Spinal cord (tissue), 10 donors: ENCODE data around the gene OR4D11. TPM values are rescaled to one million over a fixed set of nuclear protein-coding genes. Genes with fewer than 3 reads are reported as not detected.
A peak's percentile ranks its signal among the peaks of the same experiment; 100 is the strongest.

Source experiments
- DNase-seq, 6 donors: peaks; one replicate each; pipeline versions ENCODE4 v3.0.0 to v3.0.0-alpha.2; 2013 to 2015; ENCODE audit warnings: low spot score in 6 of 6, low read depth in 4 of 6
- H3K27ac ChIP-seq: one replicate; pipeline ENCODE4 v1.5.1; 2013; ENCODE audit warnings: low read depth, low read length, control low read depth
- H3K27me3 ChIP-seq: one replicate; pipeline ENCODE4 v1.6.1; 2013; ENCODE audit warnings: low read length; ENCODE audit not compliant: control insufficient read depth, insufficient read depth
- H3K36me3 ChIP-seq: one replicate; pipeline ENCODE4 v1.6.1; 2013; ENCODE audit warnings: low read length; ENCODE audit not compliant: control insufficient read depth, insufficient read depth
- H3K4me1 ChIP-seq: one replicate; pipeline ENCODE4 v1.6.1; 2013; ENCODE audit warnings: low read length; ENCODE audit not compliant: control insufficient read depth, insufficient read depth
- H3K4me3 ChIP-seq: one replicate; pipeline ENCODE4 v1.5.1; 2013; ENCODE audit warnings: low read depth, low read length, control low read depth
- H3K9me3 ChIP-seq: one replicate; pipeline ENCODE4 v1.6.1; 2013; ENCODE audit warnings: low read length; ENCODE audit not compliant: control insufficient read depth, insufficient read depth
- WGBS: methylation state at CpG from one replicate; pipeline ENCODE4 v1.1.5; 2013; ENCODE audit warnings: missing lambda C conversion rate; ENCODE audit not compliant: insufficient coverage; 5-methylcytosine and 5-hydroxymethylcytosine counted together
- long read RNA-seq, 4 donors: transcript quantifications; one replicate each; lab custom pipeline, GENCODE V29; 2026
- polyA plus RNA-seq, 2 donors: library from polyadenylated mRNA; unstranded; fragments of 120-200 nt; gene quantifications; one replicate each; pipeline ENCODE4 v1.2.1, GENCODE V29; 2013; ENCODE audit not compliant: insufficient read length in 2 of 2
- total RNA-seq, 2 donors: library from RNA; depleted of rRNA in 1 of 2; stranded (reverse); fragments of 120-200 nt in 1 of 2; fragments of >200 nt in 1 of 2; gene quantifications; one replicate each; pipeline versions ENCODE4 v1.2.3 to v1.2.4, GENCODE V29; 2013 to 2014
- donor health status: healthy.

OR4D11 gene
- total RNA-seq (not detected), polyA plus RNA-seq (not detected)
- long read RNA-seq, donor 1, result 0 reads
- long read RNA-seq, donor 2, result 0 reads
- long read RNA-seq, donor 3, result 0 reads
- long read RNA-seq, donor 4, result 0 reads

GRCh38 chr11:59503276-59503675, at the start of gene OR4D11:
Gene OR4D11 (plus strand): TSS chr11:59503576. CDS start chr11:59503576, 0 bp downstream.
- no peak within 1 kb of the TSS for H3K4me3 ChIP-seq
- no peaks in the 10 kb centered on the region for H3K36me3 ChIP-seq
- DNase-seq, result no peak
- no peaks in the 10 kb centered on the region for H3K4me1 ChIP-seq
- H3K27ac ChIP-seq, result no peak within 1 kb of the TSS
- no peaks in the 10 kb centered on the region for H3K27me3 ChIP-seq
- H3K9me3 ChIP-seq, result no peaks in the 10 kb centered on the region

DNA sequence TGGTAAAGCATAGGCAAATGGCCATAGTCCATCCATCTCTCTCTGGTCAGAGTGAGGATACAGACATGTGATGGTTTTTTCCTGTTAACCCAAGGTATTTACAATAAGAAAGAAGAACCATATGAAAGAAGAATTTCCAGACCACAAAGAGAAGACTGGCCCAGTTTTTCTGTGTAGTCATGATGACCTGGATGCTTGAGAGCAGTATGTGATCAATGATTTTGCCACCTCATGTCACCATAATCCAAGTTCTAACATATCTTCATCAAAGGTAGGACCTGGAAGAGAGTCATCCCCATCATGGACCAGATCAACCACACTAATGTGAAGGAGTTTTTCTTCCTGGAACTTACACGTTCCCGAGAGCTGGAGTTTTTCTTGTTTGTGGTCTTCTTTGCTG, 46.7 kb upstream of the OR4D11 start, which contains the start of gene OR4D6:
TSS of gene OR4D6 (plus strand) at position 301 of the 400 bp plus-strand sequence. CDS start at position 301, 0 bp downstream.
- no peak for DNase-seq
- no peak within 1 kb of the TSS for H3K4me3 ChIP-seq
- no peaks in the 10 kb centered on the region for H3K9me3 ChIP-seq
- WGBS, result no CpG with 5 or more reads among the region's 2 CpGs
- H3K27me3 ChIP-seq, result no peaks in the 10 kb centered on the region
- H3K4me1 ChIP-seq, result no peaks in the 10 kb centered on the region
- H3K36me3 ChIP-seq, result no peaks in the 10 kb centered on the region
- no peak within 1 kb of the TSS for H3K27ac ChIP-seq

DNA sequence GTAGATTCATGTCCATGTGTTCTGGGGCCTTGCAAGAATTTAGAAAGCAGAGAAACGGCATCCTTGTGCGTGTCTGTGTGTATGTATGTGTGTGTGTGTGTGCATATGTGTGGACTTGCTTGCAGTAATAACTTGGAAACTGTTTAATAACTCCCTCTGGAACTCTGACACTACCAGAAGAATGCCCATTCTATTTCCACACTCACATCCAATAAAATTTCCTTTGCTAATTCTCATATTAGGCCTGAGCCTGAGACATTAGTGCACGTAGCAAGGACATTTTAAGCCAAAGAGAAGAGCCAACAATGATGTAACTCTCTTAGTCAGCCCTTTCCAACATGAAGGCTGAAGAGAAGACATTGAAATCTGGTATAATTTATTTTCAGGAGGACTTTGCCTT, 43.5 kb upstream of the OR4D11 start:
- Histone ChIP-seq H3K4me3 (no peak overlapping the region), H3K36me3 (no peaks in the 10 kb centered on the region), H3K27ac (no peak overlapping the region), H3K27me3 (no peaks in the 10 kb centered on the region), H3K4me1 (no peaks in the 10 kb centered on the region), H3K9me3 (no peaks in the 10 kb centered on the region)
- no CpG with 5 or more reads among the region's 3 CpGs for WGBS
- DNase-seq, result no peak

- no peaks in the 10 kb centered on the region for H3K27me3 ChIP-seq
- H3K9me3 ChIP-seq, result no peaks in the 10 kb centered on the region
- WGBS, result 40% methylated on average over 3 of the region's 5 CpGs
- DNase-seq, result peak in 2 of 6 donors; percentile 17 to 52
- peak overlapping the region; percentile 47 for H3K27ac ChIP-seq
- no peaks in the 10 kb centered on the region for H3K36me3 ChIP-seq
- H3K4me1 ChIP-seq, result no peaks in the 10 kb centered on the region
- no peak overlapping the region for H3K4me3 ChIP-seq
Observed at GRCh38 chr11:59463190-59463641, 40.2 kb upstream of the OR4D11 start.

DNA sequence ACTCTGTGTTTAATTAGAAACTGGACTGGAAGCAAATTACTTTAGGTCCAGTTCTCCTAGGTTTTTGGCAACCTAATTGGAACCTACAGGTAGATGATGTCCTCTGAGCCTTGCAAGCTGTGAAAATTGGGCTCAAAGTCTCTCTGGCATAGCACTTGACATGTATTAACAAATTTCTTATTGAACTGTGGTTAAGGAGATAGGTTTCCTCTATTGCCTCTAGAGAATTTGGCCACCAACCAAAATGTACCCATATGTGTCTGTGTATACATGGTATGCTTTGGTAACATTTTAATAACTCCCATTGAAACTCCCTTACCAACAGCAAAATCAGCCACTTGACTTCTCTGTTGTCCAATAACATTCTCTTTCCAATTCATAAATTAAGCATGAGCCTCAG, 30.4 kb upstream of the OR4D11 start, which contains the start of gene OR4D10:
TSS of gene OR4D10 (plus strand) at position 301 of the 400 bp plus-strand sequence. CDS start 4,115 bp downstream, outside the sequence.
- no peaks in the 10 kb centered on the region for H3K9me3 ChIP-seq
- DNase-seq, result no peak
- no peak within 1 kb of the TSS for H3K27ac ChIP-seq
- no peaks in the 10 kb centered on the region for H3K36me3 ChIP-seq
- H3K4me1 ChIP-seq, result no peaks in the 10 kb centered on the region
- H3K27me3 ChIP-seq, result no peaks in the 10 kb centered on the region
- H3K4me3 ChIP-seq, result no peak within 1 kb of the TSS

DNA sequence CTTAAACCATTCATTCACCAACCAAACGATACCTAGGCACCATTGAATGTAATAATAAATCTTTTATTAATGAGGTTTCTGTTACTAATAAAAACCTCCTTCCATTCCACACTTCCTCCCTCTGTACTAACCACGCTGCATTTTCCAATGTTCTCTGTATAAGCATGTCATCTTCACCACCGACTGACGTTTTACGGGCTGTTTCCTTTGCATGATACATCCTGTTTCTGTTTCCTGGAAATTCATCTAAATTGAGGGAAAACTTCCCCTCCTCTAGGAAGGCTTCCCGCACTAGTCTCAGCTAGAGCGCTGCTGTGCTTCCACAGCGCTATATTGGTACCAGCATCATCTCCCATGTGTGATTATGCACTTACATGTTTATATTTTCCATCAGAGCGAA, 28.2 kb upstream of the OR4D11 start:
- Histone ChIP-seq H3K27ac (no peak overlapping the region), H3K27me3 (no peaks in the 10 kb centered on the region), H3K4me3 (no peak overlapping the region), H3K9me3 (no peaks in the 10 kb centered on the region), H3K36me3 (no peaks in the 10 kb centered on the region), H3K4me1 (no peaks in the 10 kb centered on the region)
- WGBS, result 77% methylated on average over 5 of the region's 9 CpGs
- DNase-seq, result no peak

DNA sequence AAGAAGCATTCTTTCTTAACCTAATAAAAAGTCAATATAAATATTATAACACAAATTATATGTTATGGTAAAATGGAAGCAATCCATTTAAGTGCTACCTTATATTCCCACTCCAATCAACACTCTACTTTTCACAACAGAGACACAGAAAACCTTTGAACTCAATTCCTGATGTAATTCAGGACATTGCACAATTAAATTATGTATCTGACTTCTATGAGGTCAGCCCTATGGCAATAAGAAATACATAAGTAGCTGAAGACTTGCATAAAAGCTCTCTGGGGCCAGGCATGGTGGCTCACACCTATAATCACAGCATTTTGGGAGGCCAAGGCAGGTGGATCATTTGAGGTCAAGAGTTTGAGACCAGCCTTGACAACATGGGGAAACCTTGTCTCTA, 23.5 kb upstream of the OR4D11 start:
- H3K9me3 ChIP-seq, result no peaks in the 10 kb centered on the region
- no peak for DNase-seq
- no peak overlapping the region for H3K27ac ChIP-seq
- no peak overlapping the region for H3K4me3 ChIP-seq
- H3K36me3 ChIP-seq, result no peaks in the 10 kb centered on the region
- H3K4me1 ChIP-seq, result no peaks in the 10 kb centered on the region
- no peaks in the 10 kb centered on the region for H3K27me3 ChIP-seq

DNA sequence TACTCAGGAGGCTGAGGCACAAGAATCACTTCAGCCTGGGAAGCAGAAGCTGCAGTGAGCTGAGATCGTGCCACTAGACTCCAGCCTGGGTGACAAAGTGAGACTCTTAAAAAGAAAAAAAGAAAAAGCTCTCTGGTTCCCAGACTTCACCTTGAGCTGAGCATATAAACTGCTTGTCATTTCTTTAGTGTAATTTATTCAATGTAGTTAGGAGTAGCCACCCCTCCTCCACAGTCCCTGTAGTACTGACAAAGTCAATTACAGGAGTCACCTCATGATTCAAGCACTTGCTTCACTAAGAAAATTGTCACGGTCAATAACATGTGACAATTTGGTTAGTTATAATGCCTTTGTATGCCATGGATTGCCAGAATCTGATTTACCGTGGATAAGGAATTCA, 23.0 kb upstream of the OR4D11 start:
- DNase-seq, result peak in 1 of 6 donors; percentile 41
- Histone ChIP-seq H3K9me3 (no peaks in the 10 kb centered on the region), H3K4me1 (no peaks in the 10 kb centered on the region), H3K27me3 (no peaks in the 10 kb centered on the region), H3K4me3 (no peak overlapping the region), H3K36me3 (no peaks in the 10 kb centered on the region), H3K27ac (no peak overlapping the region)
- WGBS, result 80% methylated on average over 1 of the region's 3 CpGs

DNA sequence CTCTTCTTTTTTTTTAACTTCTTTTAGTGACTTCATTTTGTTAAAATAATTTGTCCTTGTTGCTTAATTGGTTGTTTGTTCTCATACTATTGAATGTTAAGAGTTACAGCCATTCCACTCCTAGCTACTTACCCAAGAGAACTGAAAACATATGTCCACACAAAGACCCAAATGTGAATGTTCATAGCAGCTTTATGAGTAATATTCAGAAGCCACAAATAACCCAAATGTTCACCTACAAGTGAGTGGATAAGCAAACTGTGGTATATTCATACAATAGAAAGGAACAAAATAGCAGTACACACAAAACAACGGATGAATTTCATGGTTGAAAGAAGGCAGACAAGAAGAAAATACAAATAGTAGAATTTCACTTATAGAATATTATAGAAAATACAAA, 1.4 kb upstream of the OR4D11 start:
- no peak overlapping the region for H3K27ac ChIP-seq
- no CpG with 5 or more reads among the region's 1 CpG for WGBS
- no peaks in the 10 kb centered on the region for H3K36me3 ChIP-seq
- no peak for DNase-seq
- no peak overlapping the region for H3K4me3 ChIP-seq
- no peaks in the 10 kb centered on the region for H3K9me3 ChIP-seq
- H3K4me1 ChIP-seq, result no peaks in the 10 kb centered on the region
- no peaks in the 10 kb centered on the region for H3K27me3 ChIP-seq

DNA sequence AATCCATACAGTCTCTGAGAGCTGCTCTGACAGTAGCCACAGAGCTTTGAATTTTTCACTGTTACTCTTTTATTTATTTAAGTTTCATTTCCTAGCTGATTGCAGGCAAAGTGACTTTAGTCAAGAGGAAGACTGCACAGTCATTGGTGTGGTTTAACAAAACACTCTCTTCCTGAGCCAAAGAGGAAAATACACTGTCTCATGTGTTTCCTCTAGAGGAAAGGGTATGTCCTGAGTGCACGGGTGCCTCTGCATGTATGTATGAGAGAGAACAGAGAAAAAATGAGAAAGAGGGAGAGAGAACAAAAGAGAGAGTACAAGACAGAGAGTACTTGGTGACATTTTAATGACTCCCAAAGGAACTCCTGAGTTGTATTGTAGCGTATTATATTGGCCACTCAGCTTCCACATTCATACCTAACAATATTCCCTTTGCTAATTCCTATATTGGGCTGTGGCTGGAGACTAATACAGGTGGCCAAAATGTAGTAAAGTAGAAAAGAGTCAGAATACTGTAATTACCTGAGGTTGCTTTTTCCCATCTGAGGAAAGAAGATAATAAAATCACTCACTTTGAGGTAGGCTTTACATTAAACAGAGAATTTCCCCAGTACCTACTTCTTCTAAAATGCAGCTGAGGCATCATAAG, 7.7 kb downstream of the OR4D11 start, which contains the start of gene OR4D9:
TSS of gene OR4D9 (plus strand) at position 599 of the 649 bp plus-strand sequence. CDS start 3,374 bp downstream, outside the sequence.
- WGBS, result 11% methylated on average over 1 of the region's 2 CpGs

More for the DNA sequence above, 7.7 kb downstream of the OR4D11 start, which contains the start of gene OR4D9:
- H3K9me3 ChIP-seq, result no peaks in the 10 kb centered on the region
- no peaks in the 10 kb centered on the region for H3K27me3 ChIP-seq
- no peak within 1 kb of the TSS for H3K4me3 ChIP-seq
- no peak within 1 kb of the TSS for H3K27ac ChIP-seq
- DNase-seq, result peak in 2 of 6 donors; percentile 2 to 8
- no peaks in the 10 kb centered on the region for H3K4me1 ChIP-seq
- no peaks in the 10 kb centered on the region for H3K36me3 ChIP-seq
